GOT3 (cell line): ENCODE results near the gene KRT80.

Experiments used
- DNase-seq: peaks from one replicate; lab custom pipeline; 2025; ENCODE audit warnings: mixed read lengths; lab: John Stamatoyannopoulos, UW

The KRT80 gene

DNA sequence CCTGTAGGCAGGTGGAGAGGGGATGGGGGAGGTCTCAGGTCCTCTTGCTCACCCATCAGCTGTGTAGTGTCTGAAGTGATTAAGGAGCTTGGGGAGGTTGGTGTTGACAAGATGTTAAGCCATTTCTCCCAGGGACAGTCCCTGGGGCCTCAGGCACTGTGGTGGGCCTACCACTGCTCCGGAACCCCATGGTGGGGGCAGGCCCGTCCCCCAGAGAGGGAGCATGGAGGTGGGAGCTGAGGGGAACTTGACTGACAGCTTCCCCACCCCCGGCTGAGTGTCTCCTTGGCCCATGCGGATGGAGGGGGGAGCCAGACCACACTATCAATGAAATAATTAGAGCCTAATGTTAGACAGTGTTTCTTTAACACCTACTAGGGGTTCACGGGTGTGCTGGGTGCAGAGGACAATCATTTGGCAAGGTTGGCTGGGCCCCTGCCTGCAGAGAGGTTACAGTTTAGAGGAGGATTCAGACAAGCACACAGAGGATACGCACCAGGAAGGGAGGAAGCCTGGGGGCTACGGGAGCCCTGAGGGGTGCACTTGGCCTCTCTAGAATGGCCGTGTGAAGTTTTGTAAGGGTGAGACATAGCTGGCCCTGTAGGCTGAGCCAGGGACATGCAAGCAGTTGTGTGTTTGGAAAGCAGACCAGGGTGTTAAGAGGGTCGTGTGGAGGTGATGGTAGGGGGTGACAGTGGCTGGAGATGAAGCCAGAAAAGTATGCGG lies 19.3 kb upstream of the KRT80 start:
- no peak for DNase-seq

DNA sequence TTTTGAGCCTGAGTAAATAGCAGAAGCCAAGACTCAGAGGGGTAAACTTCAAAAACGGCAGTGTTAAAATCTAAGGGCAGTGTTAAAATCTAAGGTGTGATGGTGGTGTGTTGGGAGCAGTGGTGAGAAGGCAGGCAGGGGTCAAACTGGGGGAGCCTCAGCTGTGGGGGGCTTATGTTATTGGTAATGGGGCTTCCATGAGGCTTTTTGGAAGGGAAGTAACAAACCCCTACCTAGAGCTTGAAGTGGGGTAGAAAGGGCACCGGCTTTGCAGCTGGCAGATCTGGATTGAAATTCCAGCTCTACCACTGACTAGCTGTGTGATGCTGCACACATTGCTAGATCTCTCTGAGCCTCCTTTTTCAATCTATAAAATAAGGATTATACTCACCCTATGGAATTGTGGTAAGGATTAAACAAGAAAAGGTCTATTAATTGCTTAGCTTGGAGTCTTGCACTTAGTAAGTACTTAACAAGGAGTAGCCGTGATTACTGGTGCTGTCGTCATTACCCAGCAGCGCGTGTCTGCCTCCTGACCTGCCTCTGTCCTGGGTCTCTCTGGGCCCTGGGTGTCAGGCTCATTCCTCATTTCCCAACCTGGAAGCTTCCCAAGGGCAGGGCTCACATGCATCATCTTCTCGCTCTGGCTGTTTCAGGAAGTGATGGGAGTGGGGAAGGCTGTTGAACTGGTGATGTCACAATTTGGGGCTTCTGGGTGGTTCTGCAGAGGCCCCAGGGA lies 18.5 kb upstream of the KRT80 start:
- DNase-seq, result no peak

DNA sequence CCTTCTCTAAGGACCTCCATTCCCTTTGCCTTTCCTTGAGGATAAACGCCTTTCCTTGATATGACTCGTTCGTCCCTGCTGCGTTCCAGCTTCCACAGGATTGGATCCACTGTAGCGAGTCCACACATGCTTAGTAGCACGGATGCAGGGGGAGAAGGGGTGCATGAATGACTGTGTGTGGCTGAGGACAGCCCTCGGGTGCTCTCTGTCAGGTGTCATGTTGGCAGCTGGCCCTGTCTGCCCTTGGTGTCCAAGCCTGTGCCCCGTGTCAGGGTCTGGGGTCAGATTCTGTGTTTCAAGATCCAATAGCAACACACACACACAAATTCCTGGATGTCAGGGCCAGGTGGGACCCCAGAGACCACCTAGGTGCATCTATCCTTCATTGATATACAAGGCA lies 17.5 kb upstream of the KRT80 start:
- DNase-seq, result no peak

DNA sequence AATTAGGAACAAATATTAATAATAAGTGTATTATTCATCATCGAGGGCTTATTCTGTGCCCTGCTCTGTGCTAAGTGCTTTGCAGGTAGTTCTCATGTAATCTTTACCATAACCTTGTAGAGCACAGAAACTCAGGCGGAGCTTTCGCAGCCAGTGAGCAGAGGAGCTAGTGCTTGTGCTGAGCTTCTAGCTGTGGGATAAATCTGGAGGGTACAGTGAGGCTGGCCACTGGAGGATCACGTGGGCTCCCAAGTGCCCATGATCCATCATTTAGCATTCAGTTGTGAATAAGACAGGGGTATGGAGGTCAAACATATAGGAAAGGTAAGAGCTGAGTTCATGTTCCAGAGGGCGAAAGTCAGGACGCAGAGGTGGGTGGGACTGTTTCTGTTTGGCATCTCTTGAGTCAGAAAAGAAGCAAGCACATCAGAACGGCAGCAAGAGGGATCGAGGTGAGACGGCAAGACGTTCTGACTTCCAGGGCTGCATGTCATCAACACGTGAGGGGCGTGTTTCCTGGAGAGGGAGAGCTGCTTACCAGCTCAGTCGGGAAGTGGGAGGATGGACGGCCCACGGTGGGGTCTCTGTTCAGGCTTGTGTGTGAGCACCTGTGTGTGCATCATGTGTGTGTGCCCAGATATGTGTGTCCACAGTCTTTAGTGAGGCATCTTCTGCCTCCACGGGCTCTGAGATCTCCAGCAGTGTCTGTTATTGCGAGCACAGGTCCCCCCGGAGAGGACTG lies 16.8 kb upstream of the KRT80 start:
- DNase-seq, result no peak

DNA sequence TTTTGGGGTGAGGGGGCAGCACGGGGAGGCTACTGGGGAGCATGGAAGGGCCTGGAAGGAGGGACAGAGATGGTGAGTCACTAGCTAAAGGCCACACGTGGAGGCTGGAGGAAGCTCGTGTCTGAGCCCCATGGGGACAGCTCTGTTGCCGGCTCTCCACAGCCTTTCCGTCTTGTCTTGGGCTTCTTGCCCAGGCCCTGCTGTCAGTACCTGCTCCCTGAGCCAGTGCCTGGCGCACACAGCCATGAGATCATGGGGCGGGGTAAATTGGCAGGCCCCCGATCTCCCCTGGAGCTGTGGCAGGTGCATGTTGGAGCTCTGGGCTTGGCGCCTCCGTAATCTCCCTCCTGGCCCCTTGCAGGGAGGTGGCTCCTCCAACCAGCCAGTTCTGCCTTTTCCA lies 16.1 kb upstream of the KRT80 start:
- no peak for DNase-seq

DNA sequence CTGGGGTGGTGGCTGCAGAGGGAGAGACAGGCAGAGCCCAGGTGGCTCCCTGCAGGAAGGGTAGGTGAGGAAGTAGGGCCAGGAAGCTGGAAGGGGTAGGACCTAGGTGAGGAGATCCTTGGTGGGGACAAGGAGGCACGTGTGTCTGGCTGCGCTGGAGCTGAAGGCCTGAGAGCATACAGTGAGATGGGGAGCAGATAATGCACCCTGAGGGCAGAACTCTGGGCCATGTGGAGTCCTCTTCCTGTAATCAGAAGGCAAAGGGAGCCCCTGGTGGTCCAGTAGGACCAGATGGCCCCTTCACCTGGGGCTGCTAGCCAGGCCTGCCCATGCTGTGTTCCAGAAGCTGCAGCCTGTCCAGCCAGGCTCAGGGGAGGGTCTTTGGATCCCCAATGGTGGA lies 15.3 kb upstream of the KRT80 start:
- no peak for DNase-seq

DNA sequence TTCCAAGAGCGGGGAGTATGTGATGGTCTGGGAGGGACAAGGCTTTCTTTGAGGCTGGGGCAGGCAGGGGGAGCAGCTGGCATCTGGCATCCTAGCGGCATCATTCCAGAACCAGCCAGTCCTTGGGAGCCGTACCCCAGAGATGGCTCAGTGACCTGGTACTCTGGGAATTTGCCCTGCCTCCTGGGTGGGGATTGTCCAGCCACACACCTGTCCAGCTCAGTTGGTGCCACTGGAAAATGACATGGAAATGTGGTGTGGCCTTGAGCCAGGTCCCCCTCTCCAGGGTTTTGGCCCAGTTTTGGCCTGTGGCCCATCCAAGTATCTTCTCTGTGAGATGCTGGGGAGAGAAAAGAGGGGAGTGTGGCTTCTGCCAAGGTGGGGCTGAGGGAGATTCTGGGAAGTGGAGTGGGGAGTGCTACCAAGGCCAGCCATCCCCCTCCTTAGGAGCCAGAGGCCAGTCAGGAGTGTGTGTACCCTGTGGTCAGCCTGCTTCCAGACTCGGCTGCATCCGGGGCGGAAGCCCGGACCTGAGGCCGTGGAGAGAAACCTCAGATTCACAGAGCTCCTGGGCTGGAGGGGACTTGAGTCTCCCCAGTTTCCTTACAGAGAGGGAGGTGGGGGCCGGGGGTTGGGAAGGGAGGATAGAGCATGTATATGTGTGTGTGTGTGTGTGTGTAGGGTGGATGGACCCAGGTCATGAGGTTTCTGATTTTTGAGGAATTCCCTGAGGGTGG lies 14.7 kb upstream of the KRT80 start:
- DNase-seq, result no peak

DNA sequence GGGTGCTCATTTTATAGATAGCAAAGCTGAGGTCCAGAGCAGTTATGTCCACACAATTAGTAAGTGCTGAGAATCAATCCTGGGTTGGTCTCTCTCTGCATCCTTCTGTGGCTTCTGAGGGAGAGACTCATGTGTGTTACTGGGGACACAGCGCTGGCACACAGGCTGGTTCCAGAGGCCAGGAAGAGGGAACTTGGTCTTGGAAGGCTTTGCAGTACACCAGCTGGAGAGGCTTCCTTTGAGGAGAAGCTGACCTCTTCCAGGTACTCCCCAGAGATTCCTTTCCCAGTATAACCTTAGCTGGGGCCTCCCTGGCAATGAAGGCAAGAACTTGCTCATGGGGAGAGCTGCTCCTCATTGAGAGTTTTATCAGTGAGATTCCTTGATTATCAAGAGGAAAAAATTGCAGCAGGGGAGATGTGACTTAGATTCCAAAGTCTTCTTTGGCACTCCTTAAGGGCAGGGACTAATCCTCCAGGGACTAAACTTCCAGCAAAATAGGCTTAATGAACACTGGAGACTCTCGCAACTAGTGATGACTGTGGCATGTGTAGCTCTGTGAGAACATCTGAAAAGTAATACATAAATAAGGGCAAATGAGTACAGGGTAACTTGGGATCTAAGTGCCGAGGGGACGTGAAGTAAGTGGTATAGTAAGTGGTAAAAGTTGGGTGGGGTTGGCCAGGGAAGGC lies 13.9 kb upstream of the KRT80 start:
- no peak for DNase-seq

DNA sequence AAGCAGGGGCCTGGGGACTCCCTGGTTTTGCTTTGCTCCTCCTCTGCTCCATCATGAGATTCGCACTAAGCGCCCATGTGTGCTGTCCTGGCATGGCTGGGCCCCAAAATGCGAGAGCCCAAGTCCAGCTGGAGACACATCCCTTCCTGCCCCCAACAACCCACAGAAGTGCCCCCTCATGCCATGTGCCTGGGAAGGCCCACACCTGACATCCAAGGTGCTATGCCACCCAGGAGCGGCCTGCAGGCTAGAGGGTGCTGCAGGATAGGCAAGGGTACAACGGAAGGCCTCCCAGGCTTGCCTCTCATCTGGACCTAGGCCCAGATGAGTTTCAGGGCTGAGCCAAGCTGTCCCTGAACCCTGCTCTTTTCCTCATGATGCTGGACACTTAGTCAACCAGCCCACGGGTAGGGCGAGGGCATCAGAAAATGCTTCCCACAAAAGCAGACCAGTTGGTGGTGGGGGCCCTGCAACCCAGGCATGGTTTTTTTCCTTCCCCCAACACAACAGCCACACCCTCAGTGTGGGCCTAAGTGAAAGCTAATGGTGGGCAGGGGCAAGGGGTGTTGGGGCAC lies 13.2 kb upstream of the KRT80 start:
- no peak for DNase-seq

DNA sequence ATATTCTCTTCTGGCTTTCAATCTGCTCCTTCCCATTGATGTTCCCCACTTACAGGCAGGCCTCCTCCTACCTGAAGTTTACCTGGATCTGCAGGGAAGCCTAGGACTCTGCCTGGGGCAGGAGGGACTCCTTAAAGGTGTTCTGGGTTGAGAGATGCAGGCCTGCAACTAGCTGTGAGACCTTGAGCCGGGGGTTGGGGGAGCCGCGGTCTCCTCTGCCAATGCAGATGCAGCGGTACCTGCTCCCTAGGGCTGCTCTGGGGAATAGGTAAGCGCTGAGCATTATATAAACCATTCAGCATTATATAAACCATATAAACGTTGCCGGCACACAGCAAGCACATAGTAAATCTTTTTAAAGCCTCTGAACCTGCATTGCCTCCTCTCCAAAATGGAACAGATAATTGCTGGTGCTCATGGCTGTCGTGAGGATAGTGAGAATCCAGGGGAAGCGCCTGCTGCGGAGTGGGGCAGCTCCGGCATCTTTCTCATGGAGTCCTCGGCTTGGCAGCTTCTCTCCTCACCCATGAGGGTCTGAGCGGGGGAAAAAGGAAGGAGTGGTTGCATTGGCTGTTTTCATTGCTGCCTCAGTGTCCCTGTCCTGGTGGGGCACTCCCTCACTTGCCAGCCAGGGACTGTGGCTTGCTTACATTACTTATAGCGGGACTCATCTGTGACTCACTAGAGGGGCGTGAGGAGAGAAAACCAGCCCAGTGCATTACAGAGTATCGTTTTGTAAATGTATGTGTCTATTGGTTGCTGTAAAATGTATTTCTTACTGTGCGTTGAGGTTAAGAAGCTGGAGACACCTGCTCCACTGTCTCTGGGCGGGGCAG lies 12.5 kb upstream of the KRT80 start:
- no peak for DNase-seq

DNA sequence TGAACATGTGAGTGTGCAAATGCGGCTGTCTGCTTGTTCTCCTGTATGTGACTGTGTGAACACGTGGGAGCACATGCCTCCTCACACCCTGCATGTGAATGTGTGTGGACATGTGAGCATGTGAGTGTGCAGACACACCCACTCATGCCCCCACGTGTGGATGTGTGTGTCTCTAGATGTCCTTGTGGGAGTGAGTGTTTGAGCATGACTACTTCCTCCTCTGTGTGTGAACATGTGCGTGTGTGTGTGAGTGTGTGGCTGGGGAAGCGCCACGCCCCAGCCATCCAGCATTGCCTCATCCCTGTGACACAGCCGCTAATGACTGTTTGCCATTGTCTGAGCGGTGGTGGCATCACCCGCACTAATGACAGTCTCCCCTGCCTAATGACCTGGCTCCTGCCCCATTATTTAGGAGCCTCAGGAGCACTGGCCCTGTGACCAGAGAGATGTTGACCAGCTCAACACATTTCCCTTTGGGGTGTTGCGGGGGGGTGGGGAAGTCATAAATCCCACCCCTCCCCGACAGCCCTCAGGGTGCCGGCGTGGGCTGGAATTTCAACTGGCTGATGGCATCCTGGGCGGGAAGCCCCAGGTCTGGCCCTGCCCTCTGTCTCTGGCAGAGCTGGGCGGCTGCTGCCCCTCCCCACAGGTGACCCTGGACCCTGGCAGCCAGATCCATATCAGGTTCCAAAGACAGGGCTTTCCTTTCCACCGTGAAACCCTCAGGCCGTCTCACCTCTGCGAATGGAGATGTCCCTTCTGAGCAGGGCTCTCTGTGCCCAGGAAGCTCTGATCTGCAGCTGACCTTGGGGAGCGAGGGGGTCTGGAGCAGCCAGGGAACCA lies 11.5 kb upstream of the KRT80 start:
- no peak for DNase-seq

DNA sequence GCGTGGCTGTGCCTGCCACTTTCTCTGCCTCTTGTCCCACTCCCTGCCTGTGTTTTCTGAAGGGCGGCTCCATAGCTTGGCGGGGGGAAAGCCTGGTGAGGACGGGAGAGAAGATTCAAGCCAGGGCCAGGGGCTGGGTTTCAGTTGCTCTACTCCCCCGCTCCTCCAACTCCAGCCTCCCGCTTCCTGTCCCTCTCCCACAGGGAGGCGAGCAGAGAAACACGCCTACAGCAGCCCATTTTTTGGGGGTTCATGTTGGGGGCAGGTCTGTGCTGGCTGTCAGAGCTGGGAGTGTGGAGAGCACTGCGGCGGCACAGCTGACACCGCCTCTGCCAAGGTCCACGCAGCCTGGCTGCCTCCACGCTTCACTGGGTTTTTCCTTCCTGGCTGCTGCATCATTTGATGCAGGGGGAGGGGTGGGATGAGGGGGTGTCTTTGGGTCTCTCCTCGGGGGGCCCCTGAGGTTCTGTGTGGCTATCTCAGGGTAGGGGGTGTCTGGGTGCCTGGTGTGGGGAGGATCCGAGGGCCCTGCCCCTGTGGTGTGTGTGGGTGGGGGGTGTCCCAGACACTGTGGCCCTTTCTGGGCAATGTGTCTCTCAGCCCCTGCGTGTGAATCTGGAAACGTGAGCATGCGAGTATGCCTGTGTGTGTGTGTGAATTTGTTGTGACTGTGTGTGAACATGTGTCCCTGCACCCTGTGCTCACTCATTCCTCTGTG lies 10.7 kb upstream of the KRT80 start:
- DNase-seq, result no peak

DNA sequence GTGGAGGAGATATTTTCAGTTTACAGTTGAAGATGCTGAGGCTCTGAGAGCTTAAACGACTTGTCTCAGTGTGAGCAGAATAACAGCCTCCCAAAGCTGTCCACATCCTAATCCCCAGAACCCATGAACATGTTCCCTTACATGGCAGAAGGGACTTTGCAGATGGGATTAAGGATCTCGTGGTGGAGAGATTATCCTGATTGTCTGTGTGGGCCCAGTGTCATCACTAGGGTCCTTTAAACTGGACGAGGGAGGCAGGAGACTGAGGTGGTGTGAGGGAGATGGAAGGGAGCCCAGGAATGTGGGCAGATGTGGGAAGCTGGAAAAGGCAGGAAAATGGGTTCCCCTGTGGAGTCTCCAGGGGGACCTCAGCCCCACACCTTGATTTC lies 9.6 kb upstream of the KRT80 start:
- no peak for DNase-seq

DNA sequence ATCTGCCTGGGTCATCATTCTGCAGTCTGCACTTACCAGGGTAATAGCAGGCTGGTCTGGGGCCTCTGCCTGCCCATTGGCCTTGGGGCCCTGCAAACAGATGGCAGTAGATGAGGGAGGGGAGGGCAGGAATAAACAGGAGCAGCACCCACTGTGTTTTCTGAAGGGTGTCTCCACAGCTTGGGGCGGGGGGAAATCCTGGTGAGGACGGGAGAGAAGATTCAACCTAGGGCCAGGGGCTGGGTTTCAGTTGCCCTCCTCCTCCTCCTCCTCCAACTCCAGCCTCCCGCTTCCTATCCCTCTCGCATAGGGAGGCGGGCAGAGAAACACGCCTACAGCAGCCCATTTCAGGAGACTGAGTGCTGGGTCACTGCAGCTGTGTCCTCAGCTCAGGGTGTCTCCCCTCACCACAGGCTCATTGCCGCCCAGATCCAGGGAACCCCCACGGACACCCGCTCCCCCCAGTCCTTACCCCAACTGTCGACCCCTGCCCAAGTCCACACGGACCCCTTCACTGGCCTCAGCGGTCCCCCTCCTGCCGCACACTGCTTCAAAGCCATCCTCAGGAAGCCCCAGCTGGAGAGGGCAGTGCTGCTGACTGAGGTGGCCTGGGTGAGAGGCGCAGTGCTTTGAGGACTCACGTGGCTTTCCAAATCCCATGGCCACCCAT lies 9.1 kb upstream of the KRT80 start:
- no peak for DNase-seq

DNA sequence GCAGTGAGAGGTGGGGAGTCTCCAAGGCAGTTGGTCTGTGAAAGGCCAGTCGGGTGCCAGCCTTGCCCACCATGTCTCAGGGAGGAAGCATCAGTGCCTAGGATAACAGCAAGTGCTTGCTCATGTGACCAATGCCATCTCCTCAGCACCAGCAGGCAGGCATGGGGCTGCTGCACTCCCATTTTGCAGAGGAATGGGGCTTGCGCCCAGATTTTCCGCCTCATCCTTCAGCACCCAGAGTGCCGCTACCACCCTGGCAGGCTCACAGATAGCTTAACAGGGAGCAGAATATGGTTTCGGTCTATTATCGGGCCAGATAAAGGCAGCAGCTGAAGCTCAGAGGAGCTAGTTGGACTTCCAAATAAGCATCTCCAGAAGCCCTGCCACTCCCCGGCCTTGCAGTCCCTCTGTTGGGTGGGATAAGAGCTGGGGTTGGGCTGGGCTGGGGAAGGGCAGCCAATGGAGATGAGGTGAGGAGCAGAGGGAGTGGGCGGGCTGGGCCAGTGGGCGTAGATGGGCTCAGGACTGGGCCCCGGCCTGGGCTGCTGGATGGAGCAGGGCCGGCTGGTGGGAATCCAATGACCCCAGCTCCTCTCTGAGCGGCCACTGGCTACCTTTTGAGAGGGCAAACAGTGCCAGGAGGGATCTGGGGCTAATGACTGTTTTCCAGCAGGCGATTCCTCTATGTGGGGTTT lies 8.4 kb upstream of the KRT80 start:
- DNase-seq, result no peak

DNA sequence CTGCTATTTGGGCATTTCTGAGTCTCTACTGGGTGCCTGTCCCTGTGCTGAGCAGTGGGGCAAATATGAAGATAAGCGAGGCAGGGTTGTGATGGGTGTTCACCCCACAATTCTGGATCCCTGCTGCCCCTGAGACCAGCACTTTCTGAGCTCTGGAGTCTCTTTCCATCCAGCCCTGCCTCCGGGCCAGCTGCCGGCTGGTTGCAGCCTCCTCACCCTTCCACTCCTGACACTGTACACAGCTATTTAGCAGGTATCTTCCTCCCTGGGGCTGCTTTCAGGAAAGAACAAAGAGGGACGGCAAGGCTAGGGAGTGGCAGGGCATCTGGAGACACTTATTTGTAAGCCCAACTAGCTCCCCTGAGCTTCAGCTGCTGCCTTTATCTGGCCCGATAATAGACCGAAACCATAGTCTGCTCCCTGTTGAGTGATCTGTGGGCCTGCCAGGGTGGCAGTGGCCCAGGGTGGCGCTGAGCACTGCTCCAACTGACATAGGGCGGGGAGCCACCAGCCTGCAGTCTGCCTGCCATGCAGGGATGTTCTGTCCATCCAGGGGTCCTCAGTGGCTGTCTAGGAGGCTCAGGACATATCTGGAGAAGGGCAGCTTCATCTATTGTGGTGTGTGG lies 7.6 kb upstream of the KRT80 start:
- DNase-seq, result no peak
